ENCODE data around the gene ADAMTSL1.

GRCh38 chr9:18864516-18864915 lies 390.6 kb downstream of the ADAMTSL1 start:
- TF ChIP-seq, protein P1, sequence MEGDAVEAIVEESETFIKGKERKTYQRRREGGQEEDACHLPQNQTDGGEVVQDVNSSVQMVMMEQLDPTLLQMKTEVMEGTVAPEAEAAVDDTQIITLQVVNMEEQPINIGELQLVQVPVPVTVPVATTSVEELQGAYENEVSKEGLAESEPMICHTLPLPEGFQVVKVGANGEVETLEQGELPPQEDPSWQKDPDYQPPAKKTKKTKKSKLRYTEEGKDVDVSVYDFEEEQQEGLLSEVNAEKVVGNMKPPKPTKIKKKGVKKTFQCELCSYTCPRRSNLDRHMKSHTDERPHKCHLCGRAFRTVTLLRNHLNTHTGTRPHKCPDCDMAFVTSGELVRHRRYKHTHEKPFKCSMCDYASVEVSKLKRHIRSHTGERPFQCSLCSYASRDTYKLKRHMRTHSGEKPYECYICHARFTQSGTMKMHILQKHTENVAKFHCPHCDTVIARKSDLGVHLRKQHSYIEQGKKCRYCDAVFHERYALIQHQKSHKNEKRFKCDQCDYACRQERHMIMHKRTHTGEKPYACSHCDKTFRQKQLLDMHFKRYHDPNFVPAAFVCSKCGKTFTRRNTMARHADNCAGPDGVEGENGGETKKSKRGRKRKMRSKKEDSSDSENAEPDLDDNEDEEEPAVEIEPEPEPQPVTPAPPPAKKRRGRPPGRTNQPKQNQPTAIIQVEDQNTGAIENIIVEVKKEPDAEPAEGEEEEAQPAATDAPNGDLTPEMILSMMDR (IDR thresholded peaks at IDR 0.05; ENCODE audit: low read depth, low read length, missing input control) = no peak
- TF ChIP-seq REST (IDR thresholded peaks at IDR 0.05) = no peak
- TF ChIP-seq RXRA (IDR thresholded peaks at IDR 0.05) = no peak
- TF ChIP-seq ZBTB33 (IDR thresholded peaks at IDR 0.05) = no peak
- no peak for TF ChIP-seq JUND (IDR thresholded peaks at IDR 0.05)
